ENCODE data around the gene CCDC32.
A peak's percentile ranks its signal among the peaks of the same experiment; 100 is the strongest.
"Not testable (repeated sequence)": the region's sequence is repeated elsewhere in the genome, so short reads cannot be mapped to it uniquely, and the experiment has no call there.

Gene CCDC32, protein sequence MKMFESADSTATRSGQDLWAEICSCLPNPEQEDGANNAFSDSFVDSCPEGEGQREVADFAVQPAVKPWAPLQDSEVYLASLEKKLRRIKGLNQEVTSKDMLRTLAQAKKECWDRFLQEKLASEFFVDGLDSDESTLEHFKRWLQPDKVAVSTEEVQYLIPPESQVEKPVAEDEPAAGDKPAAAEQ

DNA sequence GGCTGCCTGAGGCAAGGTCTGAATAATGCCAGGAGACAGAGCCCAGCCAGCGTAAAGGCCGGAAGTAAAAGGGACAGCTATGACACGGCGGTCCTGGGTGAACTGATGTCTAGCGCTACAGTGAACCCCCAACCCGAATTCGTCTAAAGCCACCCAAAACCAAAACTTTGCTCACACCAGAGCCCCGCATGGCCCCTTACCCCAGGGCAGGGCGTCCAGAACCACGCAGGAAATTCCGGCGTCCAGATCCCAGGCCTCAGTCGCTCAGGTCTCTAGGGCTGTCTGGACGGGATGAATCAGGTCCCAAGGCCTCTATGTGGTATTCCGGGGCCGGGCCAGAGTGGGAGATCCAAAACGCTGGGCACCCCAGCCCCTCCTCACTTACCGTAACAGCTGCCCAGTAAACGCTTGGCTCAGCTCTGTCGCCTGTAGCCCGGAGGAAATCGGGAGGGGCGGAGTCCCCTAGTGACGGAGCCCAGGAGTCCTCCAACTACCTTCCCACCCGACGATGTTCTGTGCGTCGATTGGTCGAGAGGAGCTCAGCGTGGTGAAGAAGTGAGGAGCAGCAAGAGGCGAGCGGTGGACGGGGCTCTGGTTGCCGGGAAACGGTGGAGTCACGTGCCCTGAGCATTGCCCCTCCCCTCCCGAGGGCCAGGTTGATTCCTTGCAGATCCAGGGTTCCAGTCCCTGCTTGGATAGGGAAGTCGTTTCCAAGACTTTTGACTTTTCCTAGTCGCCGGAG lies at the start of gene CCDC32:
CCDC32 (minus strand) TSS at position 452 of the 742 bp plus-strand sequence. CDS start 2,027 bp downstream, outside the sequence.
- DNase-seq: peak; percentile 69 to 100 (median 98)

DNA sequence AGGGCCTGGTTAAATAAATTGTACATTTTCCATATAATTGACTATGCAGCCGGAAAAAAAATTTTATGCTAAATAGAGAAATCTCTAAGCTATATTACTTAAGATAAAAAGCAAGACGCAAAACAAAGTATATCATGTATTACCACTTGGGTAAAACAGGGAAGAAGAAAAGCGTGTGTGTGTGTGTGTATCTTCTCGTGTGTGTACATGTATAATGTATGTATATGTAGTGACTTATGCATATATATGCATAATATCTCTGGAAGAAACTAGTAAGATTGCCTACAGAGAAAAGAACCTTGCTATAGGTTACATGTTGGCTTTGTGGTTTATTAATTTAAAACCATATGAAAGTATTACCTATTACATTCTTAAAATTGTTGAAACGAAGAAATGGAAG lies 48.2 kb upstream of the CCDC32 start:
- DNase-seq: no peak

DNA sequence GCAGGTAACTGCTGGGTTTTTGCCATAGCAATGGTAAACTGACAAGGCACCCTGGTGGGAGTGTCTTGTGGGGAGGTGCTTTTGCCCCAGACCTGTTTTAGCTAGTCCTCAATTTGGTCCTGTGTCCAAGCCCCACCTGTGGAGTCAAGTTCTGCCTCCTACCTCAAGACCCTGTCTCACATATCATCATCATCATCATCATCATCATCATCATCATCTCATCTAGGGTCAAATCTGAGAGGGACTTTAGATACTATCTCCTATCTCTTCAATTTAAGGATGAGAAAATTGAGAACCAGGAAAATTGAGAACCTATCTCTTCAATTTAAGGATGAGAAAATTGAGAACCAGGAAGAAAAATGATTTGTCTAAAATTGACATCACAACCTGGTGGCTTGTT lies 39.1 kb upstream of the CCDC32 start:
- DNase-seq: no peak

DNA sequence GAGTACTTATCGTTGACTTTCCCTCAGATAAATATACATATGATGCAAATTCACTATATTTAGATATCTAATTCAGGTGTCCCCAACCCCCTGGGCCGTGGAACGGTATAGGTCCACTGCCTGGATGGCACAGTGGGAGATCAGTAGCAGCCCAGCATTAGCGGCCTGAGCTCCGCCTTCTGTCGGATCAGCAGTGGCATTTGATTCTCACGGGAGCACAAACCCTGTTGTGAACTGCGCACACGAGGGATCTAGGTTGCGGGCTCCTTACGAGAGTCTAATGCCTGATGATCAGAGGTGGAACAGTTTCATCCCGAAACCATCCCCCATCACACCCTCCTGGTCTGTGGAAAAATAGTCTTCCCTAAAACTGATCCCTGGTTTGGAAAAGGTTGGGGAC lies 36.1 kb upstream of the CCDC32 start:
- DNase-seq: no peak

DNA sequence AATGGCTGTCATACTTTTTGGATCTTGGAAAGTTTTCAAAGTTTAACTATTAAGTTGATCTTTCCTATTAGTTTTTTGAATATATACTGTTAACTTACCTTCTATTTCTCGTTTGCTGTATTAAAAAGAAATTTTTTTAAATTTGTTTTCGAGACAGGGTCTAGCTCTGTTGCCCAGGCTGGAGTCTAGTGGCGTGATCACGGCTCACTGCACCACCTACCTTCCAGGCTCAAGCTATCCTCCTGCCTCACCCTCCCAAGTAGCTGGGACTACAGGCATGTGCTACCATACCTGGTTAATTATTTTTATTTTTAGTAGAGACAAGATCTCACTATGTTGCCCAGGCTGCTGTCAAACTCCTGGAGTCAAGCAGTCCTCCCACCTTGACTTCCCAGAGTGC lies 33.8 kb upstream of the CCDC32 start:
- no peak for DNase-seq

DNA sequence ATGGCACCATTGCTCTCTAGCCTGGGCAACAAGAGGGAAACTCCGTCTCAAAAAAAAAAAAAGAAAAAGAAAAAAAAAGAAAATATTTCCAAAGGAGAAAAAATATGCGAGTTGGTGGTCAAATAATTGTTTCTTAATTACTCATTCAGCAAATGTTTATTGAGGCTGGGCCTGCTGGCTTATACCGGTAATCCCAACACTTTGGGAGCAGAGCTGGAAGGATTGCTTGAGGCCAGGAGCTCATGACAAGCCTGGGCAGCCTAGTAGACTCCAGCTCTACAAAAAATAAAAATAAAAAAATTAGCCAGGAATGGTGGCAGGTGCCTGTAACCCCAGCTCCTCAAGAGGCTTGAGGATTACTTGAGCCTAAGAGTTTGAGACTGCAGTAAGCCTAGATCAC lies 33.3 kb upstream of the CCDC32 start:
- DNase-seq: no peak

DNA sequence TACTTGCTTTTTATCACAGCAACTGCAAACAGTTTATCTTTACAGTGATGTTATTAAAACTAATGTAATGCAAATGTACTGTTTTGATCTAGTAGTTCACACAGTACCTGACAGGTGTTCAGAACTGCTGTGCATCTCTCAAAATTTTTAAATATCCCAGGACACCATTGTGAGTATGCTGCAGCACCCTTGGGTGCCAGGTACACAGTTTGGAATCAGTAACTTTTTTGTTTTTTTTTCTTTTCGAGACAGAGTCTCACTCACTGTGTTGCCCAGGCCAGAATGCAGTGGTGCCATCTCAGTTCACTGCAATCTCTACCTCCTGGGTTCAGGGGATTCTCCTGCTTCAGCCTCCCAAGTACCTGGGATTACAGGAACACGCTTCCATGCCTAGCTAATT lies 32.2 kb upstream of the CCDC32 start:
- DNase-seq: no peak

DNA sequence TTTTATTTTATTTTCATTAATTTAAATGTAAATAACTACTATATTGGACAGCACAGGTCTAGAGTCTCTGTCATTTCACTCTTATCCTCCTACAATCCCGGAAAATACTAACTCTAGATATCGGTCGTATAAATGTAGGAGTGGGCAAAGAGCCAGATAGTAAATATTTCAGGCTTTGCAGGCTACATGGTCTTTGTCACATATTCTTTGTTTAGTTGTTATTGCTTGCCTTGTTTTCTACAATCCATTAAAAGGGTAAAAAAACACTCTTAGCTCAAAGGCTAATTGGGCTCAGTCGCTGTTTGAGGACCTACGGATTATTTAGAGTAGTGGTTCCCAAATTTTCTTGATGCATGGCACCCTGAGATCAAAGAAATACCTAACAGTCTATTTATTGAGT lies 30.9 kb upstream of the CCDC32 start:
- no peak for DNase-seq

DNA sequence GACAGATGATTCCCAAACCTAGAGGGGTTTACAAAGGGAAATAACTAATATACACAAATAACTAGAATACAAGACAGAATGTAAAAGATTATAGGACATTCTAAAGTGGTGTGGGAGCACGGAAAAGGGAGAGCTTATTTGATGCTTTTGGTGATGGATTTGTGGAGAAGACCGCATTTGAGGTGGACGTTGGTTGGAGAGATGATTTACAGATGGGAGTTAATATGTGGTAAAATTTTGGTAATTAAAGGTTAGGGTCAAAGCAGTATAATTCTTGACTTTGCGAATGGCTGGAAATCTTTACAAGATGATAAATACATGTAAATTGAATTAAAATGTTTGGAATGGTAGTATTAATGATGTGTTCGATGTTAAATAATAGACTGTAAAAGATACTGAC lies 30.4 kb upstream of the CCDC32 start:
- DNase-seq: no peak

DNA sequence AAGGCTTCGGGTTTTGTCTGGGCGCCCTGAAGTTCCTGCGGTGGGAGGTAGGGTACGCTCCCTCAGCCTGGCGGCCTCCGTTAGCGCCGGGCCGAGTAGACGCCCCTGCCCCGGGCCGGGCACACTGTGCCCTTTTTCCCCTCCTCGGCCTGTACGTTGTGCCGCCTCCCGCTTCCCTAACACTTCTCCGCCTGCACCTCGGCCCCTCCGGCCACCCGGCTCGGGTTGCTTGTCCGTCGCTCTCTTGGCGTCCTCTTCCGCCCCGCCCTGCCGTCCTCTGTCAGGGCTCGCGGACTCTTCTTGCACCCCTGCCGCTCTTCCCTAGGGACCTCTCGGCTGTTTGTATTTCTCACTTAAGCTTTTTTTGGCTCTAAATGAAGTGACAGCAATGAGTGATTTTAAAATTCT lies 29.6 kb upstream of the CCDC32 start:
- DNase-seq: peak in 5 of 58 donors; percentile 18 to 40 (median 35)

DNA sequence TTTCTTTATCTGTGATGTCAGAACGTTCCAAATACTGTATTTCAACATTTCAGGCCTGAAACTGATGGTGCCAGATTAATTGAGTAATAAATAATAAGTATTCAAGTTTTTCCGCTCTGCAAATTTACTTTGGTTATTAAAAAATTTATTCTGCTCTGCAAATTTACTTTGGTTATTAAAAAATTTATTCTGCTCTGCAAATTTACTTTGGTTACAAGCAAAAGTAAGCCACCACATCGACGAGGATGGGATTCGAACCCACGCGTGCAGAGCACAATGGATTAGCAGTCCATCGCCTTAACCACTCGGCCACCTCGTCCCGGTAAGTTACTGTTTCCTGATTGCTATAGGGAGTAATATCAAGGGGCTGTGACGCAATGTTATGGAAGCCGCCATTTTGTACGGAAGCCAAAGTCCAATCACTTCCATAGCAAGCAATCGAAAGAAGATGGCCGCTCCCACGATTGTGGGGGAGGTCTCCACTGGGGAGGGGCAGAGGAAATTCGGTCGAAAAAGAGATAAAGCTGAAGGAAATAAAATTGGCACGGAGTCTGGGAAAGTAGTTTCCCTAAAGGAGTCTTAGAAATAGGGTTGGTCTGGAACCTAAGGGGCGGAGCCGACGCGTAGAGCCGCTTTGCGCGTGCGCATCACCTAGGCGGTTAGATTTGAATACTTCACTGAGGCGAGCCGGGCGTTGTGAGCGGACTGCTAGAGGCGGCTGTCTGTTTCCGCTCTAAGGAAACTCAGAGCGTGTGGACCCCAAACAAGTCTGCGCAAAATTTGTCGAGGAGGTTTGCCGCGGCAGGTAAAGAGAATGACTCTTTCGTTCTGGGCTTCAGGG lies 29.0 kb upstream of the CCDC32 start, which contains the start of gene KNL1:
KNL1 (plus strand) TSS at position 662 of the 841 bp plus-strand sequence. CDS start 8,683 bp downstream, outside the sequence.
- DNase-seq: peak; percentile 59 to 99 (median 92)

DNA sequence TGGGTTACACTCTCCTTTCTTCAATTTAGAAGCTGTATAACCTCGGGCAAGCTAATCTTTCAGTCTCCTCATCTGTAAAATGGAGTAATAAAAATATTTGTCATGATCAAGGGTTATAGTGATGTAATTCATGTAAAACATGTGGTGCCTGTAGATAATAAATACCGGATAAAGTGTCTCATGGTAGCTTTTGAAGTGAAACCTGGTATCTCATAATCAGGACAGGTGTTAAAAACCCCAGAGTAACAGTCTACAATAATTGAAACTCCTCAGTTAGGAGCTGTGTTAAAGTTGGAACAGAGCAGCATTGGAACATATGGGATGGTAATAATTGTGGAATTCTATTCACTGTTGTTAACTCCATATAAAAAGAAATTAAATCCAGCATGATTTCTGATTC lies 28.3 kb upstream of the CCDC32 start:
- DNase-seq: no peak

DNA sequence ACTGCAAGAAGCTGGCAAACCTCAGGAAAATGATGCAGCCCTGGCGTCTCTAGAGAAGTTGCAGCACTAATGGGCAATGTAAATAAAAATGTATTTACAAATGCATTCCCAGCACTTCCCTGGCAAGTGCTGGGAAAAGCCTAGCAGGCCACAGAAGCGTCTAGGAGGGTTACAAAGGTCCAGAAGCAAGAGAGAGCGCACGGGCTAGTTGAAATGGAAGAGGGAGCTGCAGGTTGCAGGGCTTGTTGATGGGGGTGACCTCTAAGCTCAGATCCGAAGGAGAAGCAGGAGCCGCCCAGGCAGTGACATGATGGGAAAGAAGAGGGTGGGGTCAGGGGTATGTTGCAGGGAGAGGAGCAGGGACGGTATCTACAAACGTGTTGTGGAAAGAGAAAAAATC lies 26.5 kb upstream of the CCDC32 start:
- DNase-seq: no peak

DNA sequence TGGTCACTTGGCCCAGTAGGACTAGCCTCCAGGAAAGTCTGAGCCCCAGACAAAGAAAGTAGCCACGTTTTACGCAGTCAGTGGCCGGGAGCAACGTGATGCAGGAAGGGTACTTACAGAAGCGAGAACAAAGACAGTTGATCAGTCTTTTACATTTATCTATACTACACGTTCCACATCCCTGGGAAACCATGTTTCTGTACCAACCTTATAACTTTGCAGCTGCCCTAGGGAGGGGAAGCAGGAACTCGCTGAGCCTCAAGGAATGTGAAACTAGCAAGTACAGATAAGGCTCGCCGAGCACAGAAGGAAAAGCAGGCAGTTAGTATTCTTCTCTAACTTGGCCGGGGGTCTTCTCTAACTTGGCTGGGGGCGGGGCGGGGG lies 25.8 kb upstream of the CCDC32 start:
- DNase-seq: no peak

DNA sequence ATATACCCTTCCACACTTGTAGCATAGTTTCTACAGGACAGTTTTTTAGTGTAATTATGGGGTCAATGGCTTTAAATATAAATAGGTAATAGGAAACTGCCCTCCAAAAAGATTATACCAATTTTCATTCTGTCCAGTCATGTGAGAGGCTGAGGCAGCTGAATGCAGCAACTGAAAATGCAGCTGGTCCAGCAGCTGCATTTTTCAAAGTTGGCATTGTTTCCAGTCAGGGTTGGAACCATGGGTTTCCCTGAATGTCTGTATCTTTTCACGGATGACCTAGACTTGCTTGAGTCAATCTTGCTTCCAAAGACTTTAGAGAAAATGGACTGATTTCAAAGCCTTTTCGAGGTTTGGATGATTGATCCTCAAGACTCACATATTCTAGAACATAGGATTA lies 19.3 kb upstream of the CCDC32 start:
- peak in 21 of 58 donors; percentile 1 to 70 (median 22) for DNase-seq

DNA sequence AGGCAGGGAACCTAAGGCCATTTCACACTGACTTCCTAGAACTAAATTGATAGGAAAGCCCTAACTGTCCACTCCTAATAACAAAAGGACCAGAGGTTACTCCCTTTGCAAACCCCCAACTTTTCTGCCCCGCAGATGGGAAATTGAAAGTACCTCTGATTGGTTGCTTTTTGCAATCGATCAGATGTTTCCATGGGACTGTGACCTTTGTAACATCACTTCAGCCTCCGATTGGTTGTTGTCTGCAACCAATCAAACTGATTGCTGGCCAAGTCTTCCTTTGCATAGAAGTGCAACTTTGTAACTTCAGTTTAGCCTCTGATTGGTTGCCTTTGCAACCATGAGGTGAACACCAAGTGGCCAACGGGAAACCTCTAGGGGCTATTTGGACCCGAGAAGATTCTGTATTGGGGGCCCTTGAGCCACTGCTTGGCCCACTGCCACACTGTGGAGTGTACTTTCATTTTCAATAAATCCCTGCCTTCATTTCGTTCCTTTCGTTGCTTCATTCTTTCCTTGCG lies 17.9 kb upstream of the CCDC32 start:
- DNase-seq: peak in 1 of 58 donors; percentile 28

DNA sequence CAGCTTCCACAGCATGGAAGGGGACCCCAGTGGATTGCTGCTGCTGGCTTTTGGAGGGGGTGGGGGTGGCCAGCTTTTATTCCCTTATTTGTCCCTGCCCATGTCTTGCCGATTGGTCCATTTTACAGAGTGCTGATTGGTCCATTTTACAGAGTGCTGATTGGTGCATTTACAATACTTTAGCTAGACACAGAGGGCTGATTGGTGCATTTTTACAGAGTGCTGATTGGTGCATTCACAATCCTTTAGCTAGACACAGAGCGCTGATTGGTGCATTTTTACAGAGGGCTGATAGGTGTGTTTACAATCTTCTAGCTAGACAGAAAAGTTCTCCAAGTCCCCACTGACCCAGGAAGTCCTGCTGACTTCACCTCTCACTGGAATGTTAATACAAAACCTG lies 17.0 kb upstream of the CCDC32 start:
- DNase-seq: not testable (repeated sequence)

DNA sequence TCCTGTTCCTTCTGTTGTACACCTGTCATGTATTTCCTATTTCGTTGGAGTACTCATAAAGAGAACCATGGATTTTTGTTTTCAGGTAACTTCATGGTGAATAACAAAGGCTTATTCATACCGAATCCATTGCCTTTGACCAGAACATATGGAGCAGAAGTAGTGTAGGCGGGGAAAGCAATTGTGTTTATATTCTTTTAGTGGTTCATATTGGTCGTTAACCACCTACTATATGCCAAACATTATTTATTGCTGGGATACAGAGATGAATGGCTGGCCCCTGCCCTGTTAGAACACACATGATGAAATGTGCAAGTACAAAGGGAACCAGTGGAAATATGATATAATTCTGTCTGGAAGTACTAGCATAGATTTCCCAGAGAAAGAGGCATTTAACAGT lies 14.1 kb upstream of the CCDC32 start:
- no peak for DNase-seq

DNA sequence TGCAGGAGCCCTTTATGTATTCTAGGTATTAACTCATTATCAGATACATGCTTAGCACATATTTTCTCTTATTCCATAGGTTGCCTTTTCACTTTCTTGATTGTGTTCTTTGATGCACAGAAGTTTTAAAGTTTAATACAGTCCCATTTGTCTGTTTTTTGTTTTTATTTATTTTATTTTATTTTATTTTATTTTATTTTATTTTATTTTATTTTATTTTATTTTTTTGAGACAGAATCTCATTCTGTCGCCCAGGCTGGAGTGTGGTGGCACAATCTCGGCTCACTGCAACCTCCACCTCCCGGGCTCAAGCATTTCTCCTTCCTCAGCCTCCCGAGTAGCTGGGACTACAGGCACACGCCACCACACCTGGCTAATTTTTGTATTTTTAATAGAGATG lies 12.1 kb upstream of the CCDC32 start:
- DNase-seq: not testable (repeated sequence)

DNA sequence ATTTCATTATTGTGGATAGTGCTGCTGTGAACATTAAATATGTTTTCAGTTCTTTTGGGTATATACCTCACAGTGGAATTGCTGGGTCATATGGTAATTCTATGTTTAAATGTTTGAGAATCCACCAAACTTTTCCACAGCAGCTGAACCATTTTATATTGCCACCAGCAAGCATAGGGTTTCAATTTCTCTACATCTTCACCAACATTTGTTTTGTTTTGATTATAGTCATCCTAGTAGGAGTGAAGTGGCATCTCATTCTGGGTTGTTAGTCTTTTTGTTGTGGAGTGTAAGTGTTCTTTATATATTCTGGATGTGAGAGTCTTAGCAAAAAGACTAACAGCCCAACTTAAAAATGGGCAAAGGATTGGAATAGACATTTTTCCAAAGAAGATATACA lies 10.3 kb upstream of the CCDC32 start:
- no peak for DNase-seq

DNA sequence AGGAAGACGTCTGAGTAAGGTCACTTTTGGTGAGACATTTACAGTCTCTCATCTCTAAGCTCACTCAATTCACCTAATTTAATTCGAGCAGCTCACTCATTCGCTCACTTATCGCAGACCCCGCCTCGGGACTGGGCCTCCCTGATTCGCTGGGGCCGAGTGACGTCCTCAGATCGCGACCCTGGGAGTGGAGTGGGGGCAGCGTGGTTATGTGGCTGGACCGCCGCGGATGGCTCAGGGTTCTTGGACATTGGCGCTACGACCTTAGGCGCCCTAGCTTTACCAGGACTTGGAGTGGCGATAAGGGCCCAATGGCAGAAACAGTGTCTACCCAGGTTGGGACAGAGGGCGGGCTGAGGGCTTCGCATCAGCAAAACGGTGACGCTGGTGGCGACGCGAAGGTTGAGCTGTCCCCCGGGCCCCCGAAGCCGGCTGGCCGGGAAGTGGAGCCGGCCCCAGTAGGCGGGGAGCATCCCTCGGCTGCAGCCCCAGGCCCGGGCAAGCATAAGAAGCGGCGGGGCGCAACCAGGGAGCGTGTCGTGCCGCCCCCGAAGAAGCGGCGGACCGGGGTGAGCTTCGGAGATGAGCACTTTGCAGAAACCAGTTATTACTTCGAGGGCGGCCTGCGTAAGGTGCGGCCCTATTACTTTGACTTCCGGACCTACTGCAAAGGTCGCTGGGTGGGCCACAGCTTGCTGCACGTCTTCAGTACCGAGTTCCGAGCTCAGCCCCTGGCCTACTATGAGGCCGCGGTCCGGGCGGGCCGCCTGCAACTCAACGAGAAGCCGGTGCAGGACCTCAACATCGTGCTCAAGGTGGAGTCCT lies 4.5 kb upstream of the CCDC32 start, which contains the start of gene RPUSD2:
RPUSD2 (plus strand) TSS at position 171 of the 825 bp plus-strand sequence; CDS start at position 210, 39 bp downstream.
- peak; percentile 44 to 94 (median 87) for DNase-seq
